Brain microvascular endothelial cell (primary cell): ENCODE measurements around the gene IHH.

Source experiments
- DNase-seq: peaks from one replicate; pipeline ENCODE4 v3.0.0-alpha.2; 2020
- H3K27ac ChIP-seq: fragments of 250-450 bp; sonication (Bioruptor Pico); 2 replicates; pipeline ENCODE4 v1.5.1; 2020; ENCODE audit warnings: mild to moderate bottlenecking, moderate library complexity
- H3K27me3 ChIP-seq: fragments of 250-450 bp; sonication (Bioruptor Pico); replicated peaks from 2 replicates; pipeline ENCODE4 v1.5.1; 2020; ENCODE audit warnings: mild to moderate bottlenecking
- H3K36me3 ChIP-seq: fragments of 250-450 bp; sonication (Bioruptor Pico); replicated peaks from 2 replicates; pipeline ENCODE4 v1.5.1; 2020; ENCODE audit warnings: mild to moderate bottlenecking
- H3K4me3 ChIP-seq: 2 replicates; pipeline ENCODE4 v1.5.1; 2011; ENCODE audit warnings: low read depth, mild to moderate bottlenecking, control low read depth, low read length, moderate library complexity
- CTCF ChIP-seq: IDR thresholded peaks from 2 replicates; pipeline ENCODE4 v1.5.1; 2011; ENCODE audit warnings: low read depth, mild to moderate bottlenecking, moderate library complexity, low read length, control low read depth, inconsistent platforms; ENCODE audit errors: missing control alignments
- in situ Hi-C: cut with HindIII; loops from 2 replicates; pipeline ENCODE4 v1.10.0; 2017; ENCODE audit warnings: low sequenced_read_pairs, low pct_ligation_motif_present

The IHH gene

GRCh38 chr2:219060821-219061791 lies at the start of gene IHH:
IHH (minus strand) TSS chr2:219060921; CDS start chr2:219060467, 454 bp downstream.
- in situ Hi-C loops = no loop called here
- peaks cover 69% of the 10 kb centered on the region for H3K27me3 ChIP-seq
- no peak within 1 kb of the TSS for H3K27ac ChIP-seq
- no peaks in the 10 kb centered on the region for H3K36me3 ChIP-seq
- H3K4me3 ChIP-seq = no peak within 1 kb of the TSS
- DNase-seq = no peak
- TF ChIP-seq CTCF = no peak

GRCh38 chr2:219109471-219109870 lies 48.8 kb upstream of the IHH start:
- Histone ChIP-seq H3K27ac (no peak overlapping the region), H3K36me3 (no peaks in the 10 kb centered on the region), H3K27me3 (no peaks in the 10 kb centered on the region), H3K4me3 (no peak overlapping the region)
- no peak for TF ChIP-seq CTCF
- no peak for DNase-seq
- in situ Hi-C loops = no loop called here

GRCh38 chr2:219107758-219108157 lies 47.0 kb upstream of the IHH start:
- no peak for DNase-seq
- in situ Hi-C loops = no loop called here
- H3K27ac ChIP-seq = no peak overlapping the region
- no peak for TF ChIP-seq CTCF
- no peak overlapping the region for H3K4me3 ChIP-seq
- no peaks in the 10 kb centered on the region for H3K27me3 ChIP-seq
- H3K36me3 ChIP-seq = no peaks in the 10 kb centered on the region

- in situ Hi-C loops = no loop called here
- no peak for DNase-seq
- Histone ChIP-seq H3K27ac (no peak overlapping the region), H3K27me3 (no peaks in the 10 kb centered on the region), H3K36me3 (no peaks in the 10 kb centered on the region), H3K4me3 (no peak overlapping the region)
- TF ChIP-seq CTCF = no peak
Observed at GRCh38 chr2:219106251-219106650, 45.5 kb upstream of the IHH start.

GRCh38 chr2:219104107-219105035 lies 43.6 kb upstream of the IHH start:
- H3K4me3 ChIP-seq = no peak overlapping the region
- peak; percentile 91 for TF ChIP-seq CTCF
- peak; percentile 42 for DNase-seq
- H3K27ac ChIP-seq = no peak overlapping the region
- no peaks in the 10 kb centered on the region for H3K36me3 ChIP-seq
- H3K27me3 ChIP-seq = no peaks in the 10 kb centered on the region
- in situ Hi-C loops = no loop called here
